GM12892 (cell line): ENCODE data around the gene TPM2.

ENCODE experiments used
- POLR2AphosphoS5 ChIP-seq: IDR thresholded peaks from 2 replicates; pipeline ENCODE4 v1.6.1; 2011; ENCODE audit warnings: low read depth, low read length, control low read depth
- TAF1 ChIP-seq: IDR thresholded peaks from 2 replicates; pipeline ENCODE4 v1.6.1; 2011; ENCODE audit warnings: low read depth, mild to moderate bottlenecking, control low read depth, low read length, borderline replicate concordance

GRCh38 chr9:35703906-35704672 lies 14.4 kb upstream of the TPM2 start:
- TF ChIP-seq POLR2AphosphoS5 (no peak), TAF1 (no peak)
